Measurements from ENCODE around the gene CDR2. TPM values are rescaled to one million over a fixed set of nuclear protein-coding genes. Genes with fewer than 3 reads are reported as not detected.

Gene CDR2
- total and polyA plus RNA-seq, 7 donors: 2.2 to 11.9 (median 4.5) TPM

GRCh38 chr16:22299036-22299435 lies 75.4 kb downstream of the CDR2 start:
- WGBS, 3 donors: 91 to 100% (median 91%) methylated on average over 1 of the region's 1 CpG
- no peaks in the 10 kb centered on the region for H3K27me3 ChIP-seq (ENCODE audit: insufficient read depth in 3 of 3, low read length in 2 of 3)
- H3K9me3 ChIP-seq: no peaks in the 10 kb centered on the region
- H3K4me3 ChIP-seq: peak overlapping the region; percentile 71
- intact Hi-C loops (cut with DNase I): loop anchor here in 1 of 2 donors (5.0 kb wide), 1 partner anchor 292 kb away; the partner anchor contains the start of gene MOSMO
- no peak for TF ChIP-seq CTCF (IDR thresholded peaks at IDR 0.05)
- peak overlapping the region; percentile 96 for H3K27ac ChIP-seq
- H3K4me1 ChIP-seq: peaks cover 14% of the 10 kb centered on the region
- H3K36me3 ChIP-seq (ENCODE audit: insufficient read depth in 1 of 2, low read depth in 1 of 2): peaks cover 0 to 23% of the 10 kb centered on the region in 2 donors
- ATAC-seq (no peak), DNase-seq (no peak)

- no peaks in the 10 kb centered on the region for H3K27me3 ChIP-seq (ENCODE audit: insufficient read depth in 3 of 3, low read length in 2 of 3)
- intact Hi-C loops (cut with DNase I): loop anchor here (1.0 to 5.0 kb wide), 3 partner anchors 102 to 291 kb away; partner anchors contain the start of gene MOSMO (in 1 of the 2)
- TF ChIP-seq CTCF (IDR thresholded peaks at IDR 0.05): no peak
- H3K4me1 ChIP-seq: peaks cover 14% of the 10 kb centered on the region
- H3K36me3 ChIP-seq (ENCODE audit: insufficient read depth in 1 of 2, low read depth in 1 of 2): peaks cover 0 to 14% of the 10 kb centered on the region in 2 donors
- DNase-seq (peak; percentile 65 to 82), ATAC-seq (peak; percentile 59 to 63 (median 62))
- peak overlapping the region; percentile 96 for H3K27ac ChIP-seq
- H3K4me3 ChIP-seq: peak overlapping the region; percentile 71
- H3K9me3 ChIP-seq: no peaks in the 10 kb centered on the region
- WGBS, 3 donors: 0 to 1% (median 0%) methylated on average over 39 of the region's 39 CpGs
These were observed 76.3 kb downstream of the CDR2 start for GRCh38 chr16:22297871-22298733.

GRCh38 chr16:22297114-22297870 lies 77.1 kb downstream of the CDR2 start, which contains the start of gene POLR3E:
Gene POLR3E (plus strand): TSS chr16:22297409. CDS start chr16:22302969, 5,560 bp downstream.
- Histone ChIP-seq H3K27ac (peak within 1 kb of the TSS; percentile 96), H3K4me3 (peak within 1 kb of the TSS; percentile 71), H3K4me1 (peaks cover 14% of the 10 kb centered on the region), H3K9me3 (no peaks in the 10 kb centered on the region), H3K27me3 (ENCODE audit: insufficient read depth in 3 of 3, low read length in 2 of 3) (no peaks in the 10 kb centered on the region), H3K36me3 (ENCODE audit: insufficient read depth in 1 of 2, low read depth in 1 of 2) (peaks cover 0 to 6% of the 10 kb centered on the region in 2 donors)
- WGBS, 3 donors: 0 to 1% (median 0%) methylated on average over 62 to 76 of the region's 76 CpGs
- TF ChIP-seq CTCF (IDR thresholded peaks at IDR 0.05): peak; percentile 89
- ATAC-seq (peak; percentile 92 to 95 (median 93)), DNase-seq (peak; percentile 100)
- intact Hi-C loops (cut with DNase I): loop anchor here (1.0 to 5.0 kb wide), 3 partner anchors 101 to 290 kb away; partner anchors contain the start of gene MOSMO (in 1 of the 2)

- intact Hi-C loops (cut with DNase I): loop anchor here (1.0 to 5.0 kb wide), 3 partner anchors 100 to 289 kb away; partner anchors contain the start of gene MOSMO (in 1 of the 2)
- Histone ChIP-seq H3K4me1 (peaks cover 14% of the 10 kb centered on the region), H3K27ac (peak overlapping the region; percentile 47), H3K4me3 (peak overlapping the region; percentile 71), H3K27me3 (ENCODE audit: insufficient read depth in 3 of 3, low read length in 2 of 3) (no peaks in the 10 kb centered on the region), H3K36me3 (ENCODE audit: insufficient read depth in 1 of 2, low read depth in 1 of 2) (no peaks in the 10 kb centered on the region), H3K9me3 (no peaks in the 10 kb centered on the region)
- no peak for TF ChIP-seq CTCF (IDR thresholded peaks at IDR 0.05)
- DNase-seq: no peak
- WGBS, 3 donors: 5 to 6% (median 5%) methylated on average over 17 of the region's 17 CpGs
- ATAC-seq: no peak
These were observed 78.0 kb downstream of the CDR2 start for GRCh38 chr16:22296225-22297113.
